ENCODE data around the gene ERN2.

DNA sequence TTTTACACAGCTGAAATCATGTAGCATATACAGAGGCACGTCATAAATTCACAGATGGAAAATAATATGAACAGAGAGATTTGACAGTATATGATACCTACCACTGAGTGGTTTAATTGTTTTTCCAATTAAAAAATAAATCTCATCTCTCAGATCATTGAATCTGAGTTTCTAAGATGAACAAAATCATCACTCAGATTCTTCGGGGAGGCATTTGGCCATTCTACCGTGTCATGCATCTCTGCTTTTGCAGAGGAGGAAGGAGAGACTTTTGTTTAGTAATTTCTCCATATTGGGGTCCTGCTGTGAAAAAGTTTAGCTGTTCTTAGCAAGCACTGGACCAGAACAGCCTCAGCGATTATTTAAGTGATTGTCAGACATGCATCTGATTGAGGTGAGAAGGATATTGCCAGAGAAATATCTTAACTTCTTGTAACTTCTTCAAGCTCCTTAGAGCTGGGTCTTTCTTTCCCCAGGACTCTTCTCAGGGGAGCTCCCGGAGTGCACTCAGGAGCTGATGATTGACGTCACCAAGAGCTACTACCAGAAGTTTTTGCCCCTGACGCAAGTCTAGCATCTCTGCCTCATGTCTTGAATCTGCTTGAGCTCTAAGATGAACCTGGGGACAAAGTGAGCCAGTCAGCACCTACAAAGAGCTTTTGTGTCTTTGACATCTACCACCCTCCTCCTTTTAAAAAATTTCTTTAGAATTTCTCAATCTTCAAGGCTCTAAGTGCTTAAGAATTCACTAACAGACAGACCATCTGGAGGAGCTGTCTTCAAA, 46.3 kb downstream of the ERN2 start:
- TF ChIP-seq, protein P1, sequence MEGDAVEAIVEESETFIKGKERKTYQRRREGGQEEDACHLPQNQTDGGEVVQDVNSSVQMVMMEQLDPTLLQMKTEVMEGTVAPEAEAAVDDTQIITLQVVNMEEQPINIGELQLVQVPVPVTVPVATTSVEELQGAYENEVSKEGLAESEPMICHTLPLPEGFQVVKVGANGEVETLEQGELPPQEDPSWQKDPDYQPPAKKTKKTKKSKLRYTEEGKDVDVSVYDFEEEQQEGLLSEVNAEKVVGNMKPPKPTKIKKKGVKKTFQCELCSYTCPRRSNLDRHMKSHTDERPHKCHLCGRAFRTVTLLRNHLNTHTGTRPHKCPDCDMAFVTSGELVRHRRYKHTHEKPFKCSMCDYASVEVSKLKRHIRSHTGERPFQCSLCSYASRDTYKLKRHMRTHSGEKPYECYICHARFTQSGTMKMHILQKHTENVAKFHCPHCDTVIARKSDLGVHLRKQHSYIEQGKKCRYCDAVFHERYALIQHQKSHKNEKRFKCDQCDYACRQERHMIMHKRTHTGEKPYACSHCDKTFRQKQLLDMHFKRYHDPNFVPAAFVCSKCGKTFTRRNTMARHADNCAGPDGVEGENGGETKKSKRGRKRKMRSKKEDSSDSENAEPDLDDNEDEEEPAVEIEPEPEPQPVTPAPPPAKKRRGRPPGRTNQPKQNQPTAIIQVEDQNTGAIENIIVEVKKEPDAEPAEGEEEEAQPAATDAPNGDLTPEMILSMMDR (conservative IDR thresholded peaks at IDR 0.05; ENCODE audit: low read length) = no peak
- TF ChIP-seq EZH2phosphoT487 (IDR thresholded peaks at IDR 0.05; ENCODE audit: borderline replicate concordance) = no peak

Measured in Loucy (cell line).